ENCODE data around the gene CDC42SE2.

The CDC42SE2 gene

DNA sequence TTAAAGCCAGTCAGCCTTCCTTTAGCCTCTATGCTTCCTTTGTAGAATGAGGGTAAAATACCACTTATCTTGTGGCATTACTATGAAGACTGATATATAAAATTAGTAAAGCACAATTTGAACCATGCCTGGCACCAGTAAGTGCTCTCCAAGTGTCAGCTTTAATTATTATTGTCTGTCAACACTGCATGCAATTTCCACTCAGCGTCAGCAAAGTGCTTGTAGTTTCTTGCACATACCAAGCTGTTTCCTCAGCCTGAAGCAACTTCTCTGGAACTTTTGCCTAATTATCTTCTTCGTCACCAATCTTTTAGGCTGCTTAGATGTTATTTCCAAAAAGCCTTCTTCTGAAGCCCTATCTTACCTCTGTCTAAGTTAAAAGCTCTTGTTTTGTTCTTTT, 177.3 kb downstream of the CDC42SE2 start:
- DNase-seq (ENCODE audit: low read depth), result no peak

Measured in GM04503 (cell line).